ENCODE results near the gene KIR3DL2. TPM values are rescaled to one million over a fixed set of nuclear protein-coding genes. Genes with fewer than 3 reads are reported as not detected.
"Not testable (repeated sequence)": the region's sequence is repeated elsewhere in the genome, so short reads cannot be mapped to it uniquely, and the experiment has no call there.

KIR3DL2 gene
- total RNA-seq, 1 donor from 2014 or later = not detected

- Mint-ChIP-seq H3K36me3 (ENCODE audit: low read depth, unreplicated experiment) (no peaks in the 10 kb centered on the region), H3K27me3 (ENCODE audit: unreplicated experiment) (peaks cover 2% of the 10 kb centered on the region), H3K4me1 (ENCODE audit: unreplicated experiment) (no peaks in the 10 kb centered on the region), H3K9me3 (ENCODE audit: unreplicated experiment) (no peaks in the 10 kb centered on the region), H3K27ac (ENCODE audit: unreplicated experiment) (no peak overlapping the region), H3K4me3 (ENCODE audit: unreplicated experiment) (no peak overlapping the region)
- TF ChIP-seq, protein P1, sequence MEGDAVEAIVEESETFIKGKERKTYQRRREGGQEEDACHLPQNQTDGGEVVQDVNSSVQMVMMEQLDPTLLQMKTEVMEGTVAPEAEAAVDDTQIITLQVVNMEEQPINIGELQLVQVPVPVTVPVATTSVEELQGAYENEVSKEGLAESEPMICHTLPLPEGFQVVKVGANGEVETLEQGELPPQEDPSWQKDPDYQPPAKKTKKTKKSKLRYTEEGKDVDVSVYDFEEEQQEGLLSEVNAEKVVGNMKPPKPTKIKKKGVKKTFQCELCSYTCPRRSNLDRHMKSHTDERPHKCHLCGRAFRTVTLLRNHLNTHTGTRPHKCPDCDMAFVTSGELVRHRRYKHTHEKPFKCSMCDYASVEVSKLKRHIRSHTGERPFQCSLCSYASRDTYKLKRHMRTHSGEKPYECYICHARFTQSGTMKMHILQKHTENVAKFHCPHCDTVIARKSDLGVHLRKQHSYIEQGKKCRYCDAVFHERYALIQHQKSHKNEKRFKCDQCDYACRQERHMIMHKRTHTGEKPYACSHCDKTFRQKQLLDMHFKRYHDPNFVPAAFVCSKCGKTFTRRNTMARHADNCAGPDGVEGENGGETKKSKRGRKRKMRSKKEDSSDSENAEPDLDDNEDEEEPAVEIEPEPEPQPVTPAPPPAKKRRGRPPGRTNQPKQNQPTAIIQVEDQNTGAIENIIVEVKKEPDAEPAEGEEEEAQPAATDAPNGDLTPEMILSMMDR (IDR thresholded peaks at IDR 0.05; ENCODE audit: unreplicated experiment) = no peak
- no peak for DNase-seq (ENCODE audit: low spot score)
These were observed 45.8 kb downstream of the KIR3DL2 start for GRCh38 chr19:54896036-54896435.

- H3K9me3 Mint-ChIP-seq (ENCODE audit: unreplicated experiment); H3K27me3 Mint-ChIP-seq (ENCODE audit: unreplicated experiment); H3K4me3 Mint-ChIP-seq (ENCODE audit: unreplicated experiment); H3K27ac Mint-ChIP-seq (ENCODE audit: unreplicated experiment); H3K36me3 Mint-ChIP-seq (ENCODE audit: low read depth, unreplicated experiment); H3K4me1 Mint-ChIP-seq (ENCODE audit: unreplicated experiment); DNase-seq (ENCODE audit: low spot score): not testable (repeated sequence)
These were observed 48.4 kb downstream of the KIR3DL2 start for GRCh38 chr19:54898685-54899084.

DNA sequence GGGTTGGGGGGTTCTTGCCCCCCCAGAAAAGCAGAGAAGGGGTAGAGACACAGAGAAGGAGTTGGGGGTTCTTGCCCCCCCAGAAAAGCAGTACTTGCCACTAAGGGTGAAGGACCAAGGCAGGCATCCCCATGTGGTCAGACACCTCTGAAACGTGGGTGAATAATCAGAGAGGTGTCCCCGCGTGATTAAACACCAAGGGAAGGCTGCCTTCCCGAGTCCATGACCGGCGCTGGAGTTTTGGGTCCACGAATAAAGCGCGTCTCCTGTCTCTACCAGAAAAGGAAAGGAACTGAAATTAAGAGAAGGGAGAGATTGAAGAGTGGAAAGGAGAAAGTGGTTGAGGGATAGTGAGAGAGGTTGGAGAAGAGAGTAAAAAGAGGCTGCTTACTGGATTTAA is 49.4 kb downstream of the KIR3DL2 start:
- H3K4me3 Mint-ChIP-seq (ENCODE audit: unreplicated experiment); DNase-seq (ENCODE audit: low spot score); H3K36me3 Mint-ChIP-seq (ENCODE audit: low read depth, unreplicated experiment); H3K4me1 Mint-ChIP-seq (ENCODE audit: unreplicated experiment); H3K27ac Mint-ChIP-seq (ENCODE audit: unreplicated experiment); H3K27me3 Mint-ChIP-seq (ENCODE audit: unreplicated experiment); H3K9me3 Mint-ChIP-seq (ENCODE audit: unreplicated experiment): not testable (repeated sequence)

DNA sequence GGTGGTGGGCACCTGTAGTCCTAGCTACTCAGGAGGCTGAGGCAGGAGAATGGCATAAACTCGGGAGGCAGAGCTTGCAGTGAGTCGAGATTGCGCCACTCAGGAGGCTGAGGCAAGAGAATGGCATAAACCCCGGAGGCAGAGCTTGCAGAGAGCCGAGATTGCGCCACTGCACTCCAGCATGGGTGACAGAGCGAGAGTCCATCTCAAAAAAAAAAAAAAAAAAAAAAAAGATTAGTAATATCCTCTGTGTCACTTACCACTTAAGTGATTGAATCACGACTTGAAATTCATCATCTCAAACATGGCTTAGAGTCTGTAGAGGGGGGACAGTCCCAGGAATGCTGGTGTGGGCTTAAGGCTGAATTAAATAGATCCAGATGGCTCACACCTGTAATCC is 50.9 kb downstream of the KIR3DL2 start:
- H3K27ac Mint-ChIP-seq (ENCODE audit: unreplicated experiment); H3K4me1 Mint-ChIP-seq (ENCODE audit: unreplicated experiment); H3K9me3 Mint-ChIP-seq (ENCODE audit: unreplicated experiment); H3K4me3 Mint-ChIP-seq (ENCODE audit: unreplicated experiment); H3K36me3 Mint-ChIP-seq (ENCODE audit: low read depth, unreplicated experiment); H3K27me3 Mint-ChIP-seq (ENCODE audit: unreplicated experiment); DNase-seq (ENCODE audit: low spot score): not testable (repeated sequence)

- Mint-ChIP-seq H3K36me3 (ENCODE audit: low read depth, unreplicated experiment) (no peaks in the 10 kb centered on the region), H3K27ac (ENCODE audit: unreplicated experiment) (no peak overlapping the region), H3K4me1 (ENCODE audit: unreplicated experiment) (no peaks in the 10 kb centered on the region), H3K4me3 (ENCODE audit: unreplicated experiment) (no peak overlapping the region), H3K9me3 (ENCODE audit: unreplicated experiment) (no peaks in the 10 kb centered on the region), H3K27me3 (ENCODE audit: unreplicated experiment) (peaks cover 2% of the 10 kb centered on the region)
- TF ChIP-seq, protein P1 (IDR thresholded peaks at IDR 0.05; ENCODE audit: unreplicated experiment) = no peak
- DNase-seq (ENCODE audit: low spot score) = no peak
These were observed 51.8 kb downstream of the KIR3DL2 start for GRCh38 chr19:54902061-54902460.

- H3K36me3 Mint-ChIP-seq (ENCODE audit: low read depth, unreplicated experiment) = no peaks in the 10 kb centered on the region
- peaks cover 2% of the 10 kb centered on the region for H3K27me3 Mint-ChIP-seq (ENCODE audit: unreplicated experiment)
- no peaks in the 10 kb centered on the region for H3K4me1 Mint-ChIP-seq (ENCODE audit: unreplicated experiment)
- TF ChIP-seq, protein P1 (IDR thresholded peaks at IDR 0.05; ENCODE audit: unreplicated experiment) = no peak
- DNase-seq (ENCODE audit: low spot score) = no peak
- H3K9me3 Mint-ChIP-seq (ENCODE audit: unreplicated experiment) = no peaks in the 10 kb centered on the region
- no peak overlapping the region for H3K27ac Mint-ChIP-seq (ENCODE audit: unreplicated experiment)
- H3K4me3 Mint-ChIP-seq (ENCODE audit: unreplicated experiment) = no peak overlapping the region
These were observed 53.1 kb downstream of the KIR3DL2 start for GRCh38 chr19:54903303-54903702.

DNA sequence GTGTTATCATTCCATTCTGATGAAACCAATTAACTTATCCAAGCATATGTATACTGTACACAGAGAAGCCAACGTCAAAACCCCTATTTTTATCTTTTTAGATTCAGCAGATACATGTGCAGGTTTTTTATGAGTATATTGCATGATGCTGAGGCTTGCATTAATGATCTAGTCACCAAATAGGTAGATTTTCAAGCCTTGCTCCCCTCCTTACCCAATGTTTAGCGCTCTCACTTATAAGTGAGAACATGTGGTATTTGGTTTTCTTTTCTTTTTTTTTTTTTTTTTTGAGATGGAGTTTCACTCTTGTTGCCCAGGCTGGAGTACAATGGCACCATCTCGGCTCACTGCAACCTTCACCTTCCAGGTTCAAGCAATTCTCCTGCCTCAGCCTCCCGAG is 54.0 kb downstream of the KIR3DL2 start:
- H3K27me3 Mint-ChIP-seq (ENCODE audit: unreplicated experiment); H3K4me1 Mint-ChIP-seq (ENCODE audit: unreplicated experiment); H3K9me3 Mint-ChIP-seq (ENCODE audit: unreplicated experiment); H3K4me3 Mint-ChIP-seq (ENCODE audit: unreplicated experiment); H3K36me3 Mint-ChIP-seq (ENCODE audit: low read depth, unreplicated experiment); H3K27ac Mint-ChIP-seq (ENCODE audit: unreplicated experiment); DNase-seq (ENCODE audit: low spot score): not testable (repeated sequence)
